ENCODE measurements around the gene BICD1.

- TF ChIP-seq, protein P1, sequence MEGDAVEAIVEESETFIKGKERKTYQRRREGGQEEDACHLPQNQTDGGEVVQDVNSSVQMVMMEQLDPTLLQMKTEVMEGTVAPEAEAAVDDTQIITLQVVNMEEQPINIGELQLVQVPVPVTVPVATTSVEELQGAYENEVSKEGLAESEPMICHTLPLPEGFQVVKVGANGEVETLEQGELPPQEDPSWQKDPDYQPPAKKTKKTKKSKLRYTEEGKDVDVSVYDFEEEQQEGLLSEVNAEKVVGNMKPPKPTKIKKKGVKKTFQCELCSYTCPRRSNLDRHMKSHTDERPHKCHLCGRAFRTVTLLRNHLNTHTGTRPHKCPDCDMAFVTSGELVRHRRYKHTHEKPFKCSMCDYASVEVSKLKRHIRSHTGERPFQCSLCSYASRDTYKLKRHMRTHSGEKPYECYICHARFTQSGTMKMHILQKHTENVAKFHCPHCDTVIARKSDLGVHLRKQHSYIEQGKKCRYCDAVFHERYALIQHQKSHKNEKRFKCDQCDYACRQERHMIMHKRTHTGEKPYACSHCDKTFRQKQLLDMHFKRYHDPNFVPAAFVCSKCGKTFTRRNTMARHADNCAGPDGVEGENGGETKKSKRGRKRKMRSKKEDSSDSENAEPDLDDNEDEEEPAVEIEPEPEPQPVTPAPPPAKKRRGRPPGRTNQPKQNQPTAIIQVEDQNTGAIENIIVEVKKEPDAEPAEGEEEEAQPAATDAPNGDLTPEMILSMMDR (IDR thresholded peaks at IDR 0.05), result no peak
- TF ChIP-seq POLR2A (IDR thresholded peaks at IDR 0.05) (no peak), POLR2AphosphoS5 (IDR thresholded peaks at IDR 0.05) (no peak)
Measured at GRCh38 chr12:32117316-32117715, 10.7 kb downstream of the BICD1 start.
